GM19351 (cell line): ENCODE measurements around the gene SLC35F3.
"Not testable (repeated sequence)": the region's sequence is repeated elsewhere in the genome, so short reads cannot be mapped to it uniquely, and the experiment has no call there.

Experiments
- ATAC-seq: cut with Tn5 transposase; IDR thresholded peaks from one replicate; pipeline ENCODE4 v1.9.1; 2021; ENCODE audit warnings: mild to moderate bottlenecking, moderate library complexity; ENCODE audit not compliant: unreplicated experiment

SLC35F3 gene

DNA sequence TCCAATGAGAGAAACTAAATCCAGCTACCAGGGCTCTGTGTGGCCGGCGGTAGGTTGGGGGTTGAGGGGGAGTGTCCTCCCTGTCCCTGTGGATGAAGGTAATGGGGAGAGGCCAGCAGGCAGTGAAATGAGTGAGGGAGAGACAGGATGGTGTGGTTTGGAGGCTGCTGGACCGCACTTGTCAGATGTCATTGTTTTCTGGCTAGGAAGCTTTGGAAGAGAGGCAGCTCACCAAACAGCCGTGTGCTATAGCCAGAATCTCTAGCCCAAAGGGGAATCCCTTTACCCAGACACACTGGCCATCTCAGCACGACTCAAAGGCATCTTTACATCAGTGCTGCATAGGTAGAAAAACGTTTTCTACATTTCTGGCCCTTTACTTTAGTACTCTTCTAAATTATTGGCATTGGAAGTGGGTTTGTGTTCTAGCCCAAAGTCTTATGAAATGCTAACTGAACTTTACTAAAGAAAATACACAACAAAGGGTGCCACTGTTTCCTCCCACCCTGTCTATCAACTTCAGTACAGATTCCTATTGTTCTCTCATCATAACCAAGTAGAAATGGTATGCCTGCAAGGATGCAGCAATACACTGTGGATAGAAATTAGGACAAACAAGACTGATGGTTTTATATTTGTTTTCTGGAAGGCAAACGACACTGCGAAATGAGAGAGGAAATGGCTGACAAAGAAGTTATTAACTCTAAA, 372.8 kb downstream of the SLC35F3 start:
- ATAC-seq = no peak

DNA sequence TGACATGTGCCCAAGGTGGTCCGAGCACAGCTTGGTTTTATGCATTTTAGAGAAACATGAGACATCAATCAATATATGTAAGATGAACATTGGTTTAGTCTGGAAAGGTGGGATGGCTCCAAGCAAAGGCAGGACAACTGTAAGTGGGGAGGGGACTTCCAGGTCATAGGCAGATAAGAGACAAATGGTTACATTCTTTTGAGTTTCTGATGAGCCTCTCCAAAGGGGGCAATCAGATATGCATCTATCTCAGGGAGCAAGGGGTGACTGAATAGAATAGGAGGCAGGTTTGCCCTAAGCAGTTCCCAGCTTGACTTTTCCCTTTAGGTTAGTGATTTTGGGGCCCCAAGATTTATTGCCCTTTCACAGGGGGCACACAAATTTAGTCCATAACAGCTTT, 374.5 kb downstream of the SLC35F3 start:
- no peak for ATAC-seq

DNA sequence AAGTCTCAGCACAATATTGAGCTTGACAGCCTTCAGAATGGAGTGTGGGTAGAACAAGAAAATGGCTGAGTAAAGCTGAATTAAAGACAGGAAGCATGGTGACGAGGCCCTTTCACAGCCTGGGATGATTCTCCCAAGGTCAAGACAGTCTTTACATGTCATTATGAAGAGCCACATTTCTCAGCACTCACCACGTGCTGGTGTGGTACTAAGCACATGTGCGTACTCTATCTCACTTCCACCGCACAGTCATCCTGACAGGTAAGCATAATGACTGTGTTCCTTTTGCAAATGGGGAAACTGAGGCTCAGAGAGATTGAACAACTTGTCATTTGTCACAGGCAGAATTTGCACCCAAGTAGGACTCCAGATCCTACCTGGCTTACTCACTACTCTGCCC, 376.0 kb downstream of the SLC35F3 start:
- ATAC-seq = no peak

DNA sequence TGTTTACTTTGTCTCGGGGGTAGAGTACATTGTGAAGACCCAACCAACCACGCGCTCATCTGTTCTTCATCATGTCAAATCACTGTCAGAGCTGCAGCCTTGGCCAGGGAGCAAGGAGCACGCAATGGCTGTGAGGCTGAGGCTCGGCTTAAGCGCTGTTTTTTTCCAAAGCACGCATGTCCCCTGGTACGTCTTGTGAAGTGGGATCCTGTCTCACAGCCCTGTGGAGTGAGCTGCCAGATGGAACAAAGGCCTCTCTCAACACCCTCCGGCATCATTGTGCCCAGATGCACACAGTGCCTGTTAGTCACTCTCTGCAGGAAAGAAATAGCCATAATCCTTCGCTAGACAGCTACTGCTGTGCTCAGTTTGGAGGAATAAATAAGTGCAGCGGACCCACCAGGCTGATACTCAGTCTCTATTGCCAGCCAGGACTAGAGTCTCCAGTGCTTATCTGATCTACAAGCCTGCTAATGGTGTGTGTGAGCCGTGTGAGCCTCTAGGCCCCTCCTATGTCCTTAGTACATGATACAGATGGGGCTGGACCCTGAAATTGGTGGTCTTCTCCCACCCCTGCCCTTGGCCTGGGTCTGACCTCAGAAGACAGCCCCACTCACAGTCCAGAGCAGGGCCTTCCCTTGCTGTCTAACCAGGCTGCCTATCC, 377.5 kb downstream of the SLC35F3 start:
- ATAC-seq = no peak

DNA sequence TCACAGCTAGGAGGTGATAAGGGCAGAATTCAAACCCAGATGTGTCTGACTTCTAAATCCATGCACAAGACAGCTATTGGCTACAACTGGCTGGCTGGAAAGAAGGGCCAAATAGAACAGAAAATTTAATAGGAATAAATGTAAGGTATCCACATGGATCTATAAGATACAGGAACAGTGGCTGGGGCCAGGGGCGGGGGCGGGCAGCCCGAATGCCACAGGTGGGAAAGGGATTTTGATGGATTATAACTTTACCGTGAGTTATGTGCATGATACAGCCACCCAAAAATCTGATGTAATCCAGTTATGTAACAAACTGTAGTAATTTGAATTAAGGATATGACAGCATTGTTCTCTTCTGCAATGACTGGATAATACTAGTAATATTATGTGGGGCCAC, 381.7 kb downstream of the SLC35F3 start:
- no peak for ATAC-seq

DNA sequence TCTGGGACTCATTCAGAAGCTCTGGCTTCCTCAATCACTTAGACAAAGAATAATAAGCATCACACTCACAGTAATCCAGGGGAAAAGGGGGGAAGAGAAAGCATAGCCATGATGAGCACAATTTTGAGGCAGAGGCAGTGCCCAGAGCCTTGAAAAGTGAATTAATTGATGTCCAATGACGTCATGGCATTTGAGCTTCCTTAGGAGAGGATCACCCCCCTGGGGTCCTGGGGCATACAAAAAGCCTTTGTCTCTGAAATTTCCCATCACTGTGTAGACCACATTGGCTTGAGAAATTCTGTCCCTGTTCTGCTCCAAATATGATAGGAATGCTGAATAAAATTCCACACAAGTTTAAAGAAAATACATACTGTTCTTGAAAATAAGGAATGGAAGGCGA, 384.5 kb downstream of the SLC35F3 start:
- no peak for ATAC-seq

DNA sequence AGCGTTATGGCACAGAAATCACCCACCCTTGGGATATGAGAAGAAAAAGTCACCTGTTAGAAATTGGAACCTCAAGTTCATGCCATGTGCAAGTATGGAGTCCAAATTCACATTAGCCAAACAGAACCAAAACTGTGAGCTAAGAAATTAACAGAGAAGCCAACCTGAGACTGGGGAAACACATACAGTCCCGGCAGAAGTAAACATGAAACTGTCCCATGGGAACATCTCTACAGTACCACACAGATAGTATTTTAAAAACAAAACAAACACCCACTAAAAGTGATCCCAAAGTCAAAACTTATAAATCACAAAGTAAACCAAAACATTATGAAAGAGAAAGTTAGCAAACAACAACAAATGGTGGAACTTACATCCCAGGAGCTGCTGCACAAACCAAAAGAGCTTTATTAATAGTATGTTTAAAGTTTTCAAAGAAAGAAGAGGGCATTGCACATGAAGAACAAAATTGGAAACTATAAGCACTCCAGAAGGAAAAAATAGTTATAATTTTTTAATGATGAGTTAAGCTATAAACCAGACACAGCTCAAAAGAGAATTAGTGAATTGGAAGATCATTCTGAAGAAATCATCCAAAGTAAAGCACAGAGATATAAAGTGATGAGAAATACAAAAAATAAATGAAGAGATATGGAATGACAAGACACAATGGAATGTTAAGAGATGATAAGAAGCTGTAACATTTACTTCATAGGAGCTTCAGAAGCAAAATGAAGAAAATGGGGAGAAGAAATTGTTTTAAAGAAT, 385.2 kb downstream of the SLC35F3 start:
- no peak for ATAC-seq

DNA sequence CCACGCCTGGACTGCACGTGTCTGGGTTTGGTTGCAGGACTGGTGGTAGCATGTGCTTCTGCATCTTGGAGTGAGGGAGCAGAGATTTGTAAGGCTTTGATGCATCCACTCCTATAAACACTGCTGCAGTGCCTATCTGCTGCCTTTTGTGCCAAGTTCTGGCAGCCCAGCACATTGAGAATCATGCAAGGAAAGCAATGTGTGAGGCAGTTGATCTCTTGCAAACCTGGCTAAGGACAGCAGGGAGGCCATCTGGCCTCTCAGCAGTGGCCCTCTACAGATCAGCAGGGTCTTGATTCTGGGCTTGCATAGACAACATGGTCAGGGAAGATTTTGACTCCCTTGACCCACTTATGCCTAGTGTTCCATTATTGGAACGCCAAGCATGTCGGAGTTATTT, 387.5 kb downstream of the SLC35F3 start:
- ATAC-seq = no peak

DNA sequence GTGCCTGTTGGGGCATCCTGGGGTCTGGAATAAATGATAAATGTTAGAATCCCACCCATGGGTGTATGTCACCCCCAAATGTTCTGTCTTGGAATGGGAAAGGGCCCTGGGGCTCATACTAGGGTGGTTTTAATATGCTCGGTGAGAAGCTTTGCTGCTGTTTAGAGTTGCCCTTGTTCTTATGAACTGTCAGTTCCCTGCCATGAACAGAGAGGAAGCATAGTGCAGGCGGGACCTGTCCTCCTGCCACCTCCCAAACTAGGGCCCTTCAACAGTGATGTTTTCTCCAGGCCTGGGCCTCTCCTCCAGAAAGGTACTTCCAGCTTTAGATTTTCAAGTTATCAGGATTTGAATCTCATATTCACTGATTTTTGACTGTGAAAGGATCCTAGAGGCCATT, 388.1 kb downstream of the SLC35F3 start:
- ATAC-seq = no peak

DNA sequence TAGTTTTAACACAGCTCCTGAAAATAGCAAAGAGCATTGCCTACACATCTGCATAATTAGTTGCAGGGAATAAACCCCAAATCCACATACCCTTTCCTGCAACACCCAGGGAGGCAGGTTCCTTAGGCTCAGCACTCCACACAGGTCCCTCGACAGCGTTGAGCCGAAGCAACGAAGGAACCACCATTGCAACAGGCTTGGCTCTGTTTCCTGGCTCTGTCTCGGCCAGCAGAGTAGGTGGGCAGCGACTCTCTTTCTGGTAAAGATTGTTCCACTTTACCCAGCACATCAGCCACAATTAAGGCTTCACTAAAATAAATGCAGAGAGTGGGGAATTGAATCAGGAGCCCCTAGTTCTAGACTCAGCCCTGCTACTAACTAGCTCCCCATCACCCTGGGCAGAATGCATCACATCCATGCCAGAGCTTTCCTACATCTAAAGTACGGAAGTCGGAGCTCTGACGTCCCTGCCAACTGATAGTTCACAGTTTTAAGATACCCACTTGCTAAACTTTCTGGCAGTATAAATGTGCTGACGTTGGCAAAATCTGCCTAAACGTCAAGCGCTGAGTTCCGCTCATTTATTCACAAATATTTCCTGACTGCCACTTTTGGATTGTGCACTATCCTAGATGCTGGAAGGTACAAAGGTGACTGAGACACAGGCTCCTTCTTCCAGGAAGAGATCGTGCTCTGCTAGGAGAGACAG, 389.8 kb downstream of the SLC35F3 start:
- ATAC-seq = no peak

DNA sequence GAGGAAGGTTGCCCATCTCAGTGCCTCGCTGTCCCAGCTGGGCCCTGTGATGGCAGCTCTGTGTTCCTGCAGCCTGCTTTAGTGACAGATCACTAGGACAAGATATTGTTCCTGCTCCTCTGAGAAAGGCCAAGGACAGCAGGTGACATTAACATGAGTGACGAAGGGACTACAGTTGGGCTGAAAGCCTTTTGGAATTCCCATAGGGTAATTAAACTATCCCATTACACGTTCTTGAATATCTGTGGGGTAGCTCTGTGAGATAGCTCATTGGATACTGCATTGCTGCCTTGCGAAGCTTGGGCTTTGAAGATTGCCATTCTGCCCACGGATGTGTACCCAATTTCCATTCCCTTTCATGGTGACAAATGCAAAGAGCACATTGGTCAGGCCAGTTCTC, 390.6 kb downstream of the SLC35F3 start:
- no peak for ATAC-seq

DNA sequence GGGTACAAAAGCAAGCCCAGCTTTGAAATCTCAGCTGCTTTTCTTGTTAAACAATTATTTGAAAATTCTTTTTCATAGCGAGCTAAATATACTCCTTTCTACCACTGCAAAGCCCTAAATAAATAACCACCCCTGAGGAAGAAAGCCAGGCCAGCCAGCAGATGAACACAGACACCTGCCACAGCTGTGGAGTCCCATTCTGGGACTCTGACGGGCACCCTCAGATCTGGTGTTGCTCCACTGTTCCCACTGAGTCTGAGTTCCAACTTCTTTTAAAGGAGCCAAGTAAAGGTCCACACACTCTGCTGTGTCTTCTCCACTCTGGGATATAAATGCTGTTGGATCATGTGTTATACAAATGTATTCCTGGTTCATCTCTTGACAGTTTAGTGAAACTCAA, 391.1 kb downstream of the SLC35F3 start:
- no peak for ATAC-seq

DNA sequence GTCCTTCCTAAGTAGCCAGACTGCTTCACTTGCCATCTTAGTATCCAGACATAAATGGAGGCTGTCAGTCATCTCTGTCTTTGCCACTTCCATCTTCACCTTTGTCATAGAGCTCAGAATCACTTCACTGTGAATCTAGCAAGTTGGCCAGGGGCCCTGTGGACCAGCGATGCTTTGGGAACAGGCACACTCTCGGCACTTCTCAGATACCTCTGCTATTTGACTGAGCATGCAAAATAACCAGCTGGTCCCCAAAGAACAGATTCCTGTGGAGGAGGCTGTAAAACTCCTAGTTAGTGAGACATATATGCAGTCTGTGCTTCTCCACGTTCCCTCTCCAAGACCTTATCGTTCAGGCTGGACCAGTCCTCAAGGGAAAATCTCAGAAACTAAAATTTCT, 392.0 kb downstream of the SLC35F3 start:
- no peak for ATAC-seq

DNA sequence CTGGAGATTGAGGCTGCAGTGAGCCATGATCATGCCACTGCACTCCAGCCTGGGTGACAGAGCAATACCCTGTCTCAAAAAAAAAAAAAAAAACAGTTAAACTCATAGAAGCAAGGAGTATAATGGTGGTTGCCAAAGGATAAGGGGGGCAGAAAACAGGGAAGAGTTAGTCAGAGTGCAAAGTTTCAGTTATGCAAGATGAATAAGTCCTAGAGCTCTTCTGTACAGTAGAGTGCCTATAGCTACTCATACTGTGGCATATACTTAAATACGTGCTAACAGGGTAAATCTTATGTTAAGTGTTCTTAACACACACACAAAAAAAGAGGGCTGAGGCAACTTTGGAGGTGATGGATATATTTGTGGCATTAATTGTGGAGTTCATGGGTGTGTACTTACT, 393.2 kb downstream of the SLC35F3 start:
- ATAC-seq = no peak

DNA sequence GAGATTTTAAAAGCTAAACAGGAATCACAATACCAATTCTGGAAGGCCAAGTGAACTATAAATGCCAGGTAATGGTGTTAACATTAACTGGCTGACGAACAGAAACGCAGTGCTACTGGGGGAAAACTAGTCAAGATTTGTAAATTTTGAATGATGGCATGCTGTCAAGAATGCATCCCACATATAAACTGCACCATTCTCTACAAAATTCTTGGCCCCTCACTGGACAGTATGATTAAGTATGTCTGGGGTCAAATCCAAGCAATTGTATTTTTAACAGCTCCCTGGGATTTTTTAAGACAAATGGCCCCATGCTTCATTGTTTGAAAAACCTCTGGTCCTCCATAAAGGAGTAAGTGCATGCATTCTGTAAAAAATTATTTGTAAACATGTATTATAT, 395.6 kb downstream of the SLC35F3 start:
- ATAC-seq = no peak

DNA sequence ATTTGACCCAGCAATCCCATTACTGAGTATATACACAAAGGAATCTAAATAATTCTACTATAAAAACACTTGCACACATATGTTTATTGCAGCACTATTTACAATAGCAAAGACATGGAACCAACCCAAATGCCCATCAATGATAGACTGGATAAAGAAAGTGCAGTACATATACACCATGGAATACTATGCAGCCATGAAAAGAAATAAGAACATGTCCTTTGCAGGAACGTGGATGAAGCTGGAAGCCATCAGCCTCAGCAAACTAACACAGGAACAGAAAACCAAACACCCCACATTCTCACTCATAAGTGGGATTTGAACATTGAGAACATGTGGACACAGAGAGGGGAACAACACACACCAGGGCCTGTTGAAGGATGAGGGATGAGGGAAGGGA, 397.2 kb downstream of the SLC35F3 start:
- not testable (repeated sequence) for ATAC-seq

DNA sequence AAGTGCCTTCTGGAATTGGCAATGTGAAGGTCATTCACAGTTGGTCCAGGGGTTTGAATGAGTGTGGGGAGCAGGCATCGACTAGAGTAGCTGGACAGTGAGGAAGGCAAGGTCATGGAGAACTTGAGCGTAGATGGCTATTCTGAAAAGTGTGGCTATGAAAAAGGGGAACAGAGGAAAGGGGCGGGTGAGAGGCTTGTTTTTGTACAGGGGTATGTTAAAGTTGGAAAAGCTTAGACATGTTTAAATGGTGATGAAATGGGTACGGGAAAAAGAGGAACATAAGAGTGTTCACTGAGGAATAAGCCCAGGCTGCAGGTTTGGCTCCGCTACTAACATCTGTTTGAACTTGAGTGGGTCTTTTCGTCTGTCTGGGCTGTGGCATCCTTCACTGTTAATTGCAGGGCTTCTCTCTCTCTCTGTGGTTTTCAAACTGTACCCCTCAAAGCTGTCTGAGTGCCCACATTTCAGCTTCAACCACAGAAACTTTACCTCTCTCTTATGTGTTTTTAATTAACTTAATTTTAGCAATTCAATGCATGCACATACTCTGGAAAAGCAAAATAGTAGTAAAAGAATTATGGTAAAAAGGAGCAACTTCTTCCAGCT, 398.0 kb downstream of the SLC35F3 start:
- ATAC-seq = no peak

DNA sequence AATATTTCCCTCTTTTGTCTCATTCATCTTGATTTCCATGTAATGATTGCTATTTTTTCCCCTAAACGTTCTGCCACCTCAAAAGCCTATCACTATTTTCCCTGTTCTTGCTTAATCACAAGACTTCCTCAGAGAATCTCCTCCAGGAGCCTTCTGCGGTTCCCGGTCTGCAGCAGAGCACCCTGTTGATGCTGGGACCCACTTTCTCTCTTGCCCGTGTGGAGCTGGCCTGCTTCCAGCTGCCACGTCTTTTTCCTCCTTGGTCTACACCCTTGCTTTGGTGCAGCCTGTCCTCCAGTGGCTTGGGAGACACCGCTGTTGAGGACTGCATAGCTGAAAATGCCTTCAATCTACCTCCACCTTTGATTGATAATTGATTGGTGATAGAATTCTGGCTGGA, 398.8 kb downstream of the SLC35F3 start:
- ATAC-seq = no peak

DNA sequence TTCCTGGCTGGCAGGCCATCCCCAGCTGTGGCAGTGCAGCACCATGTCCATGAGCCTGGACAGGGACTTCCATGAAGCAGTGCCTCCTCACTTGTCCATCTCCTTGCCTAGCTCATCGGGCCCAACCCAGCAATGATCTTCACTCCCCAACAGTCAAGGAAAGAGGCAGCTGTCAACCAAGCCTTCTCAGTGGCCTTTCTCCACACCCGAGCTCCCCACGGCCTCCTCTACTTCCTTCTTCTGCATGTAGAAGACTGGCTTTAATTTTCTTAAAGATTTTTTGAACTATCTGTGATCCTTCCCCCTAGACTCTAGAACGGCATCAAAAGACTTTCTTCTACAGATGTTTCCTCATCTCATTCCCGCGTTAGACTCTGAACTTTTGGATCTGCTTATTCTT, 403.2 kb downstream of the SLC35F3 start:
- no peak for ATAC-seq

DNA sequence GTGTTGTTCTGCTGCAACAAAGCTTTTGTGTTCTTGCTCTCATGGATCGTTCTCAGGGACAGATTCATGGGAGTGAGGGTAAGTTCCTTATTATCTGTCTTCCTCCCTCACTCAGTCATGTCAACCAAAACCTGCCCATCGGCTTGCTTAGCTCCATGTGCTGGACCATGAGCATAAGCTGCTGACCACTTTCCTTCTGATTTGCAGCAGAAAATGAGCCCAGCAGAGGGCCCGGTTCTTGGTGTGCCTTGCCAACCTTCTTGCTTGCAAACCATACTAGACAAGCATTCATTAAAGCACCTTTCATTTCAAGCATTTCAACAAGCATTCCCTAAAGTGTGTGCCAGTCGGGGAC, 404.7 kb downstream of the SLC35F3 start:
- no peak for ATAC-seq
